ENCODE measurements around the gene CD180.

Gene CD180

GRCh38 chr5:67196537-67197059 is at the start of gene CD180:
Gene CD180, minus strand, starts transcription at chr5:67196799. Its CDS starts 158 bp downstream, at chr5:67196641.
- no peak for DNase-seq (ENCODE audit: low read depth)

- no peak for DNase-seq (ENCODE audit: low read depth)
Observed at GRCh38 chr5:67246108-67246507, 49.5 kb upstream of the CD180 start.

DNA sequence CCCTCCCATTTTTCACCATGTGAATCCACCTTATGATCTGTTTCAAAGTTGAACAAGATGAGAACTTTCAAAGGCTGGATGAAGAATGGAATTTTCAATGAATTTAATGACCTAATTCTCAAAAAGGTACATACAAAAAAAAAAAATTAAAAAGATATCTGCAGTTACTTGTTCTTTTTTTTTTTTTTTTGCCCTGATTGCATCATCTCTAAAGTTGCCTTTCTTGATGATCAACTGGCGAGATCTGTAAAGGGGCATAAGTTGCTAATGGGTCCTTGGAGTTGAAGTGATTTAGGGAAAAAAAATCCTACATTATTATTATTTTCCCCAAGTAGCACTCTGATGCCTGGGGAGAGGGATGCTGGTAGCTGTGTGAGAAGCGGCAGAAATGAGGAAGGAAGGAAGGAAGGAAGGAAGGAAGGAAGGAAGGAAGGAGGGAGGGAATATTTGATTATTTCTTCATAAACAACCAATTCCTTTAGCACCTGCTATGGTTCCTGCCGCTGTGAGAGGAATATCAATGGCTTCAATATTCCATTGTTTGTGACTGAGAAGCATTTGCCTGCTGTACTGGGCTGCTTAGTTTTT is 48.8 kb upstream of the CD180 start:
- DNase-seq (ENCODE audit: low read depth), result no peak

DNA sequence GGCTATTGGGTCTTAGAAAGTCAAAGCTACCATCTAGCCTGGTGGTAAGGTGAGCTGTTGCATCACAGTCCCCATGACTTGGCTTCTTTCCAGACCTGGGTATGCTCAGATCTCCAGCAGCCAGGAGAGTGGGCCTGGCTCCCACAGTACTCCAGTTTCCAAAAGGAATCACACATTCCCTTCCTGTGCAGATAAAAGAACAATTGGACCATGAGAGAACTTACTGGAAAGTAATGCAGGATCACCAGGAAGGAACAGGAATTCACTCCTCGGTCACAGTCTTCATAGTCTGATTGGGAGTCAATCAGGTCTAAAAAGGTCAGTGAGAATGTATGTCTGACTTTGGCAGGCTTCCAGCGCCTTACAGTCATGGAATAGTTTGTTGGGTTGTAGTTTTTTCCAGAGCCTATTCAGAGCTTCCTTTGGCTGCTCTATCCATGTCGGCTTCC is 47.8 kb upstream of the CD180 start:
- DNase-seq (ENCODE audit: low read depth), result no peak

GRCh38 chr5:67243944-67244343 is 47.3 kb upstream of the CD180 start:
- DNase-seq (ENCODE audit: low read depth), result no peak

DNA sequence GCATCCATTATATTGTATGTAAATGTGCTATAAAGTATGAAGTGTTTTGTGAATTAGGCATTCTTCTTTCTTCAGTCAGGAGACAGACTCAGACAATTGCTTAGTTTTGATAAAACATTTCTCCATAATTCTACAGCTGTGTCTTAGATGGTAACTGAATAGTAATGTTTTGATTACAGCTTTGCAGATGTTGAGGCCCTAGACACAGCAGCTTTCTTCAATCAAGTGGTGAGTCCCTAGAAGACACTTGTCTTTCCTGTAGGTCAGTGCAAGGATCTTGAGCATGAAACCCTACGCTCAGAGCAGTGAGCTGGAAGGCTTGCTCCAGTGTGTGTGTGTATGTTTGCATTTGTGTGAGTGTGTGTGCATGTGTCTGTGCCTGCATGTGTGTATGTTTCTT is 46.8 kb upstream of the CD180 start:
- no peak for DNase-seq (ENCODE audit: low read depth)

- no peak for DNase-seq (ENCODE audit: low read depth)
Observed at GRCh38 chr5:67241326-67241725, 44.7 kb upstream of the CD180 start.

GRCh38 chr5:67240846-67241245 is 44.2 kb upstream of the CD180 start:
- DNase-seq (ENCODE audit: low read depth), result no peak

DNA sequence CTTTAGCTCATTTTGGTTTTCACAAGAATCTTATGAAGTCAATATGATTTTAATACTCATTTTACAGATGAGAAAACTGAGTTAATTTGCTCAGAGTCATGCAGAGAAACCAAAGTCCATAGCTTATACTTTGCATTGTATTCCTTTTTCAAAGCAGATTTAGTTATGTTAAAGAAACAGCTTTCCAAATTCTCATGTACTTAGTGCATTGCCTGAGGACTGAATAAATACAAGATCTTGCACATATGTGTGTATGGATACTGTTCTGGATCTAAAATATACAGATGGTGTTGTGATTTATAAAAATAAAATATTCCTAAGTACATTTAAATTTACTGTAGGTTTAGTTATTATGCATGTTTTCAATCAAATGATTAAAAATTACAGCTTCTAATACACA is 43.5 kb upstream of the CD180 start:
- DNase-seq (ENCODE audit: low read depth), result no peak

DNA sequence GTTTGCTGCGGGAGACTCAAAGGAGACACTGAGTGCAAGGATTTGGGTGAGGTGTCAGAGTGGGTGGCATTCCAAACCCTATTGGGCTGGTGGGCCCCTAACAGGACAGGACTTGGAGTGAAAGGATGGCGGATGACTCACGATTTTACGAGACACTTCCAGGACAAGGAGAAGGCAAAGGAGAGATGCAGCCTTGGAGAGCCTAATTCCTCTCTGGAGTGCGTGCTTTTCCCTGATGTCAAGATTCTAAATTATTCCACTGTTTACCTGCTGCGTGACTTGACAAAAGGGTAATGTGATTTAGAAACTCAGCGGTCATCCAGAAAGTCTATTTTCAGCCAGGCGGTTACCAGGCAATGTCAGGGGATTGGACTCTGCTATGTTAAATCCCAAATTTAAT is 41.6 kb upstream of the CD180 start:
- DNase-seq (ENCODE audit: low read depth), result no peak

DNA sequence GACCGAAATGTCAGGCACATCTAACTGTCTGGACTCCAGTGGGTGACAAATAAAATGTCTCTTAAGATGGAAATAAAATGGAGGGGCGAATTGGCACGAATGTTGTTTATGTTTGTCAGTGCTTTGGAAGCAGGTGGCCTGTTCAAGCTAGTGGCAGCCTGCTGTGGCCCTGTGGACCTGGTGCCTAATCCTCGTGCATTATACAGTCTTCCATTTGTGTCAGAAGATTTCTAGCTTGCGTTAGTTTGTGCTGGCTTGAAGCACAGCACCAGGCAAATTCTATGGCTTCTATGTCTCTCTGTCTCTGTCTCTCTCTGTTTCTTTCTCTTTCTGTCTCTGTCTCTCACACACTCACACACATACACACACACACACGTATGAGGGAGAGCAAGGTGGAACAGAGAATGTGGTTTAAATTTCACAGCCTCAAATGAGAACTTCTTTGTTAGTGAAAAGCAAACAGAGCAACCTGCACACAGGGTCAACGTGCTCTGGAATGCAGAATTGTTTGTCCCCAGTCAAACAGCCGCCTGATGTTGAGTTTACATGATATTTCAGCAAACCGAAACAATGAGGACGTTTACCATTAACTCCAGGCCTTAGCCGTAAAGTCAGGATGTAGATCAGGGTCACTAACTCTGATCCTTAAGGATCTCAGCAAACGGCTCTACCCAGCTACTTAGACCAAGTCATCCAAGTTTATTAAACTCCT is 39.0 kb upstream of the CD180 start:
- DNase-seq (ENCODE audit: low read depth), result no peak

- no peak for DNase-seq (ENCODE audit: low read depth)
Observed at GRCh38 chr5:67234671-67235176, 38.1 kb upstream of the CD180 start.

DNA sequence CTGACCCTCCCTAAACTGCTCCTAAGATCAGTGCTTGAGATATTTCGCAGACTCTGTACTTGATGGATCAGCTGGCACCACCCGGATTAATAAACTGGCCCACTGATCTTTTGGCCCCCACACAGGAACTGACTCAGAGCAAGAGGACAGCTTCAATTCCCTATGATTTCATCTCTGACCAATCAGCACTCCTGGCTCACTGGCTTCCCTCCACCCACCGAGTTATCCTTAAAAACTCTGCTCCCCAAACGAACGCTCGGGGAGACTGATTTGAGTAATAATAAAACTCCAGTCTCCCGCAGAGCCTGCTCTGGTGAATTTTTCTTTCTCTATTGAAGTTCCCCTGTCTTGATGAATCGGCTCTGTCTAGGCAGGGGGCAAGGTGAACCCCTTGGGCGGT is 36.5 kb upstream of the CD180 start:
- no peak for DNase-seq (ENCODE audit: low read depth)

DNA sequence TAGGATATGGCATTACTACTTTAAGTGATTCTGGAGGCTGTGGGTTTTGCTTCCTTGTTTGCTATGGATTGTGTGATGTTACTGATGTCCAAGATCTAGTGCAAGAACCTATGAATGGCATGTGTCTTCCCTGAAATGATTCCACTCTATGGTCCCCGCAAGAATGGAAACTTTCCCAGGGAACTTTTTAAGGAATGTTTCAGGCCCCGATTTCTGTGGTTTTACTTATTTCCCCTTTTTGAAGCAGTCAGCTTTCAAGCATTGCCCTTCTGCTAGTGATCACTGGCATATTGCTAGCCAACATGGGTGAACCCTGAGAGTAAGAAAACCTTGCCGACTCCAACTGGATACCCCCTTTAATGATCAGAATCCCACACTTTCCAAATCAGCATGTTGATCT is 26.6 kb upstream of the CD180 start:
- no peak for DNase-seq (ENCODE audit: low read depth)

DNA sequence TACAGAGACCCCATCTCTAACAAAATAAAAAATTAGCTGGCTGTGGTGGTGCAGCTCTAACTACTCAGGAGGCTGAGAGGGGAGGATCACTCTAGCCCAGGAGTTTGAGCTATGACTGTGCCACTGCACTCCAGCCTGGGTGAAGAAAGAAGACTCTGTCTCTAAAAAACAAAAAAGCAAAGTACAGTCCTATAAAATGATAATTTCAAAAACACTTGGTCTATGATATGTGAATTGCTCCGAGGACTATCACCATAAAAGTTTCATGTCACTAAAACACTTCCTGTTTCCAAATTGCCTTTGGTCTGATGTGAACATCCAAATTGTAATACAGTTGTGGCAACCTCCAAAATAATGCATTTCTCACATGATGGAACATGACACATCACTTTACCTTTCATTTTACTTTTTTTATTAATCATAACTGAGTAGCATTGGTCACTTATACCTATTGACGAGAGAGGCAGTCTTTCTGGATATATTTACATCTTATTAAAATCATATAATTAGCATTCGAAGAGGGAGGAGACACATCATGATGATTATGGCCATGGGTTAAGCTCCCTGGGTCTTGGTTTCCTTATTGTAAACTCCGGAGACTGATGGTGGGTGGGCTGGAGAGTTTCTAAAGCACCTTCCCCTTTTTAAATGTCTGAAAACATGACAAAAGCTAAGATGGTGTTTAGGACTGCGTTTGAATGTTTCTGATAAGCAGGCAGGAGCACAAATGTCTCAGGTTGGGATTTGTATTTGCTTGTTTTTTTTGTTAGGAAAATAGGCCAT is 25.8 kb upstream of the CD180 start:
- no peak for DNase-seq (ENCODE audit: low read depth)

- no peak for DNase-seq (ENCODE audit: low read depth)
Observed at GRCh38 chr5:67221487-67222242, 25.1 kb upstream of the CD180 start.

DNA sequence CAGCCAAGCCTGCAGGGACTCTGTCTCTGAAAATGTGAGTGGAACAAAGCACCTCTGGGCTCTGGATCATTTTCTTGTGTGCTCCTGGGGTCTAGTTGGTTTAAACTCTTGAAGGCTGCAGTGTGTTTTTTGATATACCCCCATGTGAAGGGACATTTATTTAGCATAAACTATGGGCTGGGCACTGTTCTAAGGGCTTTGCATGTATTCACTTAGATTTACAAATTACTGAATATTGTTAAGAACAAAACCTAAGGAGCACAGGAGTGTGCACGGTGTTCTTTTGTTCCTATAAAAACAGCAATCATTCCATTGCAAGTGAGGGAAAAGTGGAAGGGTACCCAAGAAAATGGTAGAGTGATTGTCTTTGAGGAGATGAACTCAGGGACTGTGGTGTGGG is 20.0 kb upstream of the CD180 start:
- DNase-seq (ENCODE audit: low read depth), result no peak

- peak; percentile 26 for DNase-seq (ENCODE audit: low read depth)
Observed at GRCh38 chr5:67215519-67216471, 19.2 kb upstream of the CD180 start.

GRCh38 chr5:67214707-67215447 is 18.3 kb upstream of the CD180 start:
- no peak for DNase-seq (ENCODE audit: low read depth)

DNA sequence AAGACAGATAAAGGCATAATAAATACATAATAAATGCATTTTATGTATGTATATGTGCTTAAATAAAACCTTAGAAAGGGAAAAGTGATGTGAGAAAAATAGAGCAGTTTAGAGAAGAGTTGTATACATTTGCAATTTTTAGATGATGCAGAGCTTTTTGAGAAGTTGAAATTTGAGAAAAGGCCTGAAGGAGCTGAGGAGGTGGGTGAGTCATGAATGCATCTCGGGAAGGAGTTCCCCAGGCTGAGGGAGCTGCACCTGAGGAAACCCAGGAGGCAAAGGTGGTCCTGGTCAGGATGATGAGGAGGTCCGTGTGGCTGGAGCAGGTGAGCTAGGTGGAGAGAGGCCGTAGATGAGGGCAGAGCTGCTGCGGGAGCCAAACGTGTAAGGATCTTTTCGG is 17.4 kb upstream of the CD180 start:
- no peak for DNase-seq (ENCODE audit: low read depth)

Measured in stimulated activated CD8-positive, alpha-beta memory T cell treated with anti-CD3 and anti-CD28 coated beads, Interleukin-15, amount 100 ng/mL, for 1 hour (primary cell).